Tongue (tissue), 2 donors: Measurements from ENCODE around the gene TIAM1. TPM values are rescaled to one million over a fixed set of nuclear protein-coding genes. Genes with fewer than 3 reads are reported as not detected.

Source experiments
- DNase-seq: peaks from one replicate; pipeline ENCODE4 v3.0.0-alpha.2; 2015
- total RNA-seq: library from RNA; depleted of rRNA; stranded (reverse); fragments of >200 nt; gene quantifications from one replicate; pipeline ENCODE4 v1.2.3, GENCODE V29; 2014

The TIAM1 gene
- total RNA-seq, 1 donor from 2014 or later = 28.0 TPM

- DNase-seq = no peak
Measured at GRCh38 chr21:31286621-31287020, 57.4 kb downstream of the TIAM1 start.

- no peak for DNase-seq
Measured at GRCh38 chr21:31284797-31285397, 59.2 kb downstream of the TIAM1 start.

GRCh38 chr21:31283025-31283424 is 61.0 kb downstream of the TIAM1 start:
- no peak for DNase-seq

- DNase-seq = peak; percentile 34
Measured at GRCh38 chr21:31282095-31282709, 61.9 kb downstream of the TIAM1 start.

GRCh38 chr21:31281561-31281960 is 62.5 kb downstream of the TIAM1 start:
- no peak for DNase-seq

GRCh38 chr21:31279986-31280385 is 64.1 kb downstream of the TIAM1 start:
- DNase-seq = no peak

GRCh38 chr21:31279214-31279613 is 64.8 kb downstream of the TIAM1 start:
- DNase-seq = no peak

GRCh38 chr21:31278511-31279130 is 65.4 kb downstream of the TIAM1 start:
- DNase-seq = no peak

- DNase-seq = no peak
Measured at GRCh38 chr21:31276663-31277062, 67.4 kb downstream of the TIAM1 start.

GRCh38 chr21:31275901-31276300 is 68.2 kb downstream of the TIAM1 start:
- DNase-seq = no peak

GRCh38 chr21:31273278-31273677 is 70.8 kb downstream of the TIAM1 start:
- no peak for DNase-seq

GRCh38 chr21:31268090-31268489 is 76.0 kb downstream of the TIAM1 start:
- no peak for DNase-seq

GRCh38 chr21:31267644-31268043 is 76.4 kb downstream of the TIAM1 start:
- no peak for DNase-seq

GRCh38 chr21:31266241-31266640 is 77.8 kb downstream of the TIAM1 start:
- DNase-seq = no peak

GRCh38 chr21:31265366-31266013 is 78.6 kb downstream of the TIAM1 start:
- DNase-seq = no peak

GRCh38 chr21:31264574-31264973 is 79.5 kb downstream of the TIAM1 start:
- DNase-seq = no peak

GRCh38 chr21:31262728-31263127 is 81.3 kb downstream of the TIAM1 start:
- no peak for DNase-seq

- DNase-seq = no peak
Measured at GRCh38 chr21:31261759-31262158, 82.3 kb downstream of the TIAM1 start.

GRCh38 chr21:31260790-31261189 is 83.3 kb downstream of the TIAM1 start:
- DNase-seq = no peak

- DNase-seq = no peak
Measured at GRCh38 chr21:31258073-31258472, 86.0 kb downstream of the TIAM1 start.

- DNase-seq = no peak
Measured at GRCh38 chr21:31257265-31257664, 86.8 kb downstream of the TIAM1 start.

GRCh38 chr21:31255896-31256295 is 88.2 kb downstream of the TIAM1 start:
- peak; percentile 91 for DNase-seq

GRCh38 chr21:31255036-31255435 is 89.0 kb downstream of the TIAM1 start:
- DNase-seq = no peak
